CD4-positive, CD25-positive, alpha-beta regulatory T cell (primary cell): ENCODE measurements around the gene SLC25A24. TPM values are rescaled to one million over a fixed set of nuclear protein-coding genes. Genes with fewer than 3 reads are reported as not detected.
A peak's percentile ranks its signal among the peaks of the same experiment; 100 is the strongest.
"Not testable (repeated sequence)": the region's sequence is repeated elsewhere in the genome, so short reads cannot be mapped to it uniquely, and the experiment has no call there.

ENCODE experiments used
- ATAC-seq, 2 donors: fragments of 150-1000 bp; cut with Tn5 transposase; one replicate each; pipeline ENCODE4 v1.10.0; 2021; ENCODE audit warnings: low read depth in 2 of 2, moderate number of reproducible peaks in 2 of 2, moderate library complexity in 1 of 2
- DNase-seq, 3 donors: peaks; one replicate each; pipeline versions ENCODE4 v3.0.0 to v3.0.0-alpha.2; 2012 to 2022; ENCODE audit warnings: mixed read lengths in 1 of 3
- H3K27ac ChIP-seq: one replicate; pipeline ENCODE4 v1.7.0; 2013; ENCODE audit warnings: mild to moderate bottlenecking, low read length; ENCODE audit not compliant: insufficient read depth, poor library complexity, severe bottlenecking
- H3K27me3 ChIP-seq: one replicate; pipeline ENCODE4 v1.7.0; 2013; ENCODE audit warnings: low read length; ENCODE audit not compliant: control insufficient read depth, insufficient read depth
- H3K36me3 ChIP-seq: one replicate; pipeline ENCODE4 v1.7.0; 2013; ENCODE audit warnings: mild to moderate bottlenecking, low read length, moderate library complexity; ENCODE audit not compliant: control insufficient read depth, insufficient read depth
- H3K4me1 ChIP-seq: 2 replicates; pipeline ENCODE4 v1.7.0; 2013; ENCODE audit warnings: mild to moderate bottlenecking, low read length; ENCODE audit not compliant: insufficient read depth, control insufficient read depth, poor library complexity, severe bottlenecking
- H3K4me3 ChIP-seq: one replicate; pipeline ENCODE4 v1.7.0; 2013; ENCODE audit warnings: low read depth, mild to moderate bottlenecking, low read length, moderate library complexity
- H3K9me3 ChIP-seq, 2 experiments: 1 replicate in 1 of 2; 2 replicates in 1 of 2; pipeline ENCODE4 v1.7.0; 2013; ENCODE audit warnings: low read length in 2 of 2, mild to moderate bottlenecking in 1 of 2, moderate library complexity in 1 of 2; ENCODE audit not compliant: control insufficient read depth in 2 of 2
- H3K27ac Mint-ChIP-seq, 3 donors: one replicate each; pipeline ENCODE4 v1.8.0; 2020 to 2022; ENCODE audit warnings: mild to moderate bottlenecking in 3 of 3, mixed read lengths in 3 of 3, moderate library complexity in 2 of 3
- H3K27me3 Mint-ChIP-seq: one replicate; pipeline ENCODE4 v1.8.0; 2022; ENCODE audit warnings: mild to moderate bottlenecking, mixed read lengths
- H3K36me3 Mint-ChIP-seq: one replicate; pipeline ENCODE4 v1.8.0; 2020; ENCODE audit warnings: mixed read lengths
- H3K4me1 Mint-ChIP-seq, 4 donors: one replicate each; pipeline ENCODE4 v1.8.0; 2020 to 2022; ENCODE audit warnings: mixed read lengths in 4 of 4, mild to moderate bottlenecking in 1 of 4
- H3K4me3 Mint-ChIP-seq, 4 donors: one replicate each; pipeline ENCODE4 v1.8.0; 2020 to 2022; ENCODE audit warnings: mild to moderate bottlenecking in 4 of 4, mixed read lengths in 4 of 4, moderate library complexity in 3 of 4
- H3K9me3 Mint-ChIP-seq, 7 donors: one replicate each; pipeline ENCODE4 v1.8.0; 2020 to 2022; ENCODE audit warnings: mixed read lengths in 7 of 7, mild to moderate bottlenecking in 3 of 7, moderate library complexity in 2 of 7
- polyA plus RNA-seq, 4 donors: library from polyadenylated mRNA; unstranded; fragments of 300-500 nt; fragmentation: Illumina TruSeq; gene quantifications; one replicate each; pipeline ENCODE4 v1.2.3, GENCODE V29; 2021
- total RNA-seq: library from RNA; stranded (reverse); gene quantifications from one replicate; pipeline ENCODE4 v1.2.3, GENCODE V29; 2022

SLC25A24 gene
- total and polyA plus RNA-seq, 5 donors from 2014 or later: 14.7 to 26.7 (median 19.8) TPM

GRCh38 chr1:108142773-108143394 is 57.3 kb downstream of the SLC25A24 start:
- no peak overlapping the region for H3K4me3 ChIP-seq
- Mint-ChIP-seq H3K4me3 (no peak overlapping the region), H3K36me3 (peaks cover 44% of the 10 kb centered on the region), H3K27me3 (no peaks in the 10 kb centered on the region), H3K4me1 (peaks cover 0 to 4% (median 0%) of the 10 kb centered on the region in 4 donors), H3K27ac (no peak overlapping the region), H3K9me3 (peaks cover 0 to 11% (median 0%) of the 10 kb centered on the region in 7 donors)
- DNase-seq: no peak
- no peak overlapping the region for H3K27ac ChIP-seq
- H3K27me3 ChIP-seq: no peaks in the 10 kb centered on the region
- peaks cover 38% of the 10 kb centered on the region for H3K36me3 ChIP-seq
- no peaks in the 10 kb centered on the region for H3K4me1 ChIP-seq
- no peak for ATAC-seq
- no peaks in the 10 kb centered on the region for H3K9me3 ChIP-seq

GRCh38 chr1:108142258-108142657 is 57.9 kb downstream of the SLC25A24 start:
- Mint-ChIP-seq H3K27ac (no peak overlapping the region), H3K27me3 (no peaks in the 10 kb centered on the region), H3K4me3 (no peak overlapping the region), H3K4me1 (peaks cover 0 to under 1% (median 0%) of the 10 kb centered on the region in 4 donors), H3K9me3 (peaks cover 0 to 11% (median 0%) of the 10 kb centered on the region in 7 donors), H3K36me3 (peaks cover 42% of the 10 kb centered on the region)
- peaks cover 38% of the 10 kb centered on the region for H3K36me3 ChIP-seq
- ATAC-seq (no peak), DNase-seq (no peak)
- no peaks in the 10 kb centered on the region for H3K9me3 ChIP-seq
- H3K27me3 ChIP-seq: no peaks in the 10 kb centered on the region
- H3K4me1 ChIP-seq: no peaks in the 10 kb centered on the region
- H3K27ac ChIP-seq: no peak overlapping the region
- no peak overlapping the region for H3K4me3 ChIP-seq

GRCh38 chr1:108141621-108142020 is 58.5 kb downstream of the SLC25A24 start:
- Mint-ChIP-seq H3K4me1 (no peaks in the 10 kb centered on the region), H3K27me3 (no peaks in the 10 kb centered on the region), H3K9me3 (peaks cover 0 to 11% (median 0%) of the 10 kb centered on the region in 7 donors), H3K27ac (no peak overlapping the region), H3K36me3 (peaks cover 41% of the 10 kb centered on the region), H3K4me3 (no peak overlapping the region)
- H3K4me3 ChIP-seq: no peak overlapping the region
- H3K36me3 ChIP-seq: peaks cover 38% of the 10 kb centered on the region
- ATAC-seq (no peak), DNase-seq (no peak)
- H3K9me3 ChIP-seq: no peaks in the 10 kb centered on the region
- H3K27me3 ChIP-seq: no peaks in the 10 kb centered on the region
- no peaks in the 10 kb centered on the region for H3K4me1 ChIP-seq
- no peak overlapping the region for H3K27ac ChIP-seq

GRCh38 chr1:108140936-108141335 is 59.2 kb downstream of the SLC25A24 start:
- H3K9me3 Mint-ChIP-seq: peaks cover 0 to 7% (median 0%) of the 10 kb centered on the region in 7 donors
- H3K4me3 Mint-ChIP-seq: no peak overlapping the region
- no peak overlapping the region for H3K4me3 ChIP-seq
- H3K4me1 ChIP-seq: no peaks in the 10 kb centered on the region
- no peak for DNase-seq
- peaks cover 39% of the 10 kb centered on the region for H3K36me3 Mint-ChIP-seq
- no peaks in the 10 kb centered on the region for H3K27me3 Mint-ChIP-seq
- H3K36me3 ChIP-seq: peaks cover 43% of the 10 kb centered on the region
- ATAC-seq: no peak
- no peaks in the 10 kb centered on the region for H3K27me3 ChIP-seq
- H3K9me3 ChIP-seq: no peaks in the 10 kb centered on the region
- no peaks in the 10 kb centered on the region for H3K4me1 Mint-ChIP-seq
- H3K27ac Mint-ChIP-seq: no peak overlapping the region
- H3K27ac ChIP-seq: no peak overlapping the region

DNA sequence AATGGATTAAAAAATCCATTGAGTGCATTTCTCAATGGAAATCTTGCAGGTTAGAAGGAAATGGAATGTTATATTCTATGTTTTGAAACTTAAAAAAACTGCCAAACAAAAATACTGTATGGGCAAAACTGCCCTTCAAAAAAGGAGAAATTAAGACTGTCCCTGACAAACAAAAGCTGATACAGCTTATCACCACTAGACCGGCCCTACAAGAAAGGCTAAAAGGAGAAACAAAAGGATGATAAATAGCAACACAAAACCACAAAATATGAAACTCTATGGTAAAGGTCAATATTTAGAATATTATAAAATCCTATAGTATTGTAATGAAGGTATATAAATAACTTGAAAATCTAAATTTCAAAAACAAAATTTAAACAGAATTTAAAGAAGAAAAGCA is 60.0 kb downstream of the SLC25A24 start:
- H3K9me3 Mint-ChIP-seq: peaks cover 0 to 4% (median 0%) of the 10 kb centered on the region in 7 donors
- H3K27me3 ChIP-seq: no peaks in the 10 kb centered on the region
- H3K27ac ChIP-seq: no peak overlapping the region
- no peaks in the 10 kb centered on the region for H3K4me1 ChIP-seq
- H3K27me3 Mint-ChIP-seq: no peaks in the 10 kb centered on the region
- no peaks in the 10 kb centered on the region for H3K9me3 ChIP-seq
- peaks cover 39% of the 10 kb centered on the region for H3K36me3 Mint-ChIP-seq
- H3K4me1 Mint-ChIP-seq: no peaks in the 10 kb centered on the region
- H3K27ac Mint-ChIP-seq: no peak overlapping the region
- H3K36me3 ChIP-seq: peaks cover 46% of the 10 kb centered on the region
- DNase-seq (no peak), ATAC-seq (no peak)
- H3K4me3 ChIP-seq: no peak overlapping the region
- H3K4me3 Mint-ChIP-seq: no peak overlapping the region

GRCh38 chr1:108139555-108139954 is 60.6 kb downstream of the SLC25A24 start:
- not testable (repeated sequence) for H3K4me1 Mint-ChIP-seq, H3K9me3 ChIP-seq, H3K4me1 ChIP-seq, H3K27me3 ChIP-seq, H3K27ac ChIP-seq, H3K4me3 Mint-ChIP-seq, H3K27me3 Mint-ChIP-seq, H3K4me3 ChIP-seq, H3K9me3 Mint-ChIP-seq, DNase-seq, H3K27ac Mint-ChIP-seq, ATAC-seq
- H3K36me3 Mint-ChIP-seq: peaks cover 39% of the 10 kb centered on the region
- H3K36me3 ChIP-seq: peaks cover 46% of the 10 kb centered on the region

- H3K4me1 ChIP-seq, H3K27ac ChIP-seq, H3K4me3 ChIP-seq, H3K9me3 ChIP-seq, H3K4me1 Mint-ChIP-seq, H3K9me3 Mint-ChIP-seq, H3K27me3 Mint-ChIP-seq, H3K27ac Mint-ChIP-seq, DNase-seq, H3K27me3 ChIP-seq, ATAC-seq: not testable (repeated sequence)
- Mint-ChIP-seq H3K4me3 (peak overlapping the region in 1 of 4 donors; percentile 38), H3K36me3 (peaks cover 33% of the 10 kb centered on the region)
- peaks cover 33% of the 10 kb centered on the region for H3K36me3 ChIP-seq
Observed at GRCh38 chr1:108133148-108133547, 67.0 kb downstream of the SLC25A24 start.

- not testable (repeated sequence) for H3K4me3 ChIP-seq, H3K27me3 ChIP-seq, H3K4me3 Mint-ChIP-seq, ATAC-seq, DNase-seq, H3K27me3 Mint-ChIP-seq, H3K9me3 Mint-ChIP-seq, H3K27ac ChIP-seq, H3K27ac Mint-ChIP-seq, H3K4me1 ChIP-seq, H3K9me3 ChIP-seq, H3K4me1 Mint-ChIP-seq
- peaks cover 25% of the 10 kb centered on the region for H3K36me3 ChIP-seq
- H3K36me3 Mint-ChIP-seq: peaks cover 28% of the 10 kb centered on the region
Observed at GRCh38 chr1:108132367-108132766, 67.8 kb downstream of the SLC25A24 start.
